ENCODE data around the gene CABLES1.

DNA sequence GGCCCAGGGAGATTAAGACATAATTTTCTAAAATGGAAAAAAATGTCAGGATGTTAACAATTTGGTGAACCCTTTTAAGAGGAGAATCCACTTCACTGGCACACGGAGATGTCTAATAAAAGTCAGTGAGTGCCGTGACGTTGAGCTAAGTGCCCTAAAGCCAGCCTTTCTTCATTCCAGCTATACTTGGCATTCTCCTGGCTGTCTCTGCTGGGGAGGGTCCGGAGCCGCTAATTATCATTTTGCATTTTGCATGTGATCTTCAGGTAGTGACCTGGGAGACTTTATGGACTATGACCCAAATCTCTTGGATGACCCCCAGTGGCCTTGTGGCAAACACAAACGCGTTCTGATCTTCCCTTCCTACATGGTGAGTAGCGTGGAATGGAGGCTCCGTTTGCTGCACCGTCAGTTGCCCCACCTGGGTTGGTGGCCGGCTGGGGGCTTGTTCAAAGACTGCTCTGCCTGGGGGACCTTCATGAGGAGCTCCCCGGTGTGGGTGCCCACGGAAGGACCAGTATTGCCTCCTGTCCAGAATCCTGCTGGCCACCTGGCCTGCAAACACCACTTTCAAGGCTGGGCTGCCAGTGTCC is 101.7 kb downstream of the CABLES1 start:
- TF ChIP-seq, protein P1, sequence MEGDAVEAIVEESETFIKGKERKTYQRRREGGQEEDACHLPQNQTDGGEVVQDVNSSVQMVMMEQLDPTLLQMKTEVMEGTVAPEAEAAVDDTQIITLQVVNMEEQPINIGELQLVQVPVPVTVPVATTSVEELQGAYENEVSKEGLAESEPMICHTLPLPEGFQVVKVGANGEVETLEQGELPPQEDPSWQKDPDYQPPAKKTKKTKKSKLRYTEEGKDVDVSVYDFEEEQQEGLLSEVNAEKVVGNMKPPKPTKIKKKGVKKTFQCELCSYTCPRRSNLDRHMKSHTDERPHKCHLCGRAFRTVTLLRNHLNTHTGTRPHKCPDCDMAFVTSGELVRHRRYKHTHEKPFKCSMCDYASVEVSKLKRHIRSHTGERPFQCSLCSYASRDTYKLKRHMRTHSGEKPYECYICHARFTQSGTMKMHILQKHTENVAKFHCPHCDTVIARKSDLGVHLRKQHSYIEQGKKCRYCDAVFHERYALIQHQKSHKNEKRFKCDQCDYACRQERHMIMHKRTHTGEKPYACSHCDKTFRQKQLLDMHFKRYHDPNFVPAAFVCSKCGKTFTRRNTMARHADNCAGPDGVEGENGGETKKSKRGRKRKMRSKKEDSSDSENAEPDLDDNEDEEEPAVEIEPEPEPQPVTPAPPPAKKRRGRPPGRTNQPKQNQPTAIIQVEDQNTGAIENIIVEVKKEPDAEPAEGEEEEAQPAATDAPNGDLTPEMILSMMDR (IDR thresholded peaks at IDR 0.05), result no peak
- no peak for TF ChIP-seq POLR2AphosphoS5 (IDR thresholded peaks at IDR 0.05)
- no peak for TF ChIP-seq POLR2A (IDR thresholded peaks at IDR 0.05)

Data from transverse colon (tissue), 4 donors.